ENCODE measurements around the gene BEST1. TPM values are rescaled to one million over a fixed set of nuclear protein-coding genes. Genes with fewer than 3 reads are reported as not detected.

Gene BEST1
- total RNA-seq, 4 donors from 2014 or later = 8.1 to 14.3 (median 10.1) TPM

GRCh38 chr11:61951484-61952135 is 1.5 kb downstream of the BEST1 start:
- no peak for TF ChIP-seq CTCF (IDR thresholded peaks at IDR 0.05; ENCODE audit: low read depth)

GRCh38 chr11:61952882-61953281 is 2.7 kb downstream of the BEST1 start:
- TF ChIP-seq CTCF (IDR thresholded peaks at IDR 0.05; ENCODE audit: low read depth) = no peak

GRCh38 chr11:61954106-61954850 is 4.1 kb downstream of the BEST1 start:
- no peak for TF ChIP-seq CTCF (IDR thresholded peaks at IDR 0.05; ENCODE audit: low read depth)

- no peak for TF ChIP-seq CTCF (IDR thresholded peaks at IDR 0.05; ENCODE audit: low read depth)
Measured at GRCh38 chr11:61954851-61955421, 4.8 kb downstream of the BEST1 start.

GRCh38 chr11:61955422-61956135 is 5.4 kb downstream of the BEST1 start:
- no peak for TF ChIP-seq CTCF (IDR thresholded peaks at IDR 0.05; ENCODE audit: low read depth)

- no peak for TF ChIP-seq CTCF (IDR thresholded peaks at IDR 0.05; ENCODE audit: low read depth)
Measured at GRCh38 chr11:61956191-61957020, 6.3 kb downstream of the BEST1 start.

Data from subcutaneous adipose tissue (tissue), 4 donors.